HG02571 (cell line): ENCODE data around the gene ZFPL1.

Experiments used
- ATAC-seq: cut with Tn5 transposase; IDR thresholded peaks from one replicate; pipeline ENCODE4 v1.9.1; 2021; ENCODE audit warnings: mild to moderate bottlenecking, moderate library complexity; ENCODE audit not compliant: unreplicated experiment

The ZFPL1 gene

GRCh38 chr11:65126624-65127274 lies 42.7 kb downstream of the ZFPL1 start:
- no peak for ATAC-seq

GRCh38 chr11:65127473-65128181 lies 43.6 kb downstream of the ZFPL1 start:
- no peak for ATAC-seq

GRCh38 chr11:65128182-65129145 lies 44.4 kb downstream of the ZFPL1 start:
- ATAC-seq, result no peak

GRCh38 chr11:65129649-65130441 lies 45.8 kb downstream of the ZFPL1 start:
- ATAC-seq, result no peak

GRCh38 chr11:65130631-65131416 lies 46.8 kb downstream of the ZFPL1 start:
- ATAC-seq, result no peak

GRCh38 chr11:65131417-65131776 lies 47.4 kb downstream of the ZFPL1 start:
- no peak for ATAC-seq

- ATAC-seq, result no peak
Measured at GRCh38 chr11:65131895-65132237, 47.8 kb downstream of the ZFPL1 start.

GRCh38 chr11:65132238-65132987 lies 48.4 kb downstream of the ZFPL1 start:
- no peak for ATAC-seq

- ATAC-seq, result no peak
Measured at GRCh38 chr11:65132988-65133700, 49.1 kb downstream of the ZFPL1 start.

- no peak for ATAC-seq
Measured at GRCh38 chr11:65133724-65134123, 49.7 kb downstream of the ZFPL1 start.

- peak; percentile 53 for ATAC-seq
Measured at GRCh38 chr11:65134240-65134951, 50.4 kb downstream of the ZFPL1 start, which contains the start of gene SYVN1. SYVN1 (minus strand) TSS chr11:65134519; CDS start chr11:65133601, 918 bp downstream.

- ATAC-seq, result peak; percentile 68
Measured at GRCh38 chr11:65134952-65135632, 51.1 kb downstream of the ZFPL1 start.

GRCh38 chr11:65135633-65136145 lies 51.7 kb downstream of the ZFPL1 start:
- ATAC-seq, result no peak

- no peak for ATAC-seq
Measured at GRCh38 chr11:65136515-65137096, 52.6 kb downstream of the ZFPL1 start.
